PFSK-1 (cell line): ENCODE measurements around the gene GLI1.

Experiments used
- POLR2AphosphoS5 ChIP-seq: IDR thresholded peaks from 2 replicates; pipeline ENCODE4 v1.6.1; 2012; ENCODE audit warnings: low read depth, mild to moderate bottlenecking, control low read depth, low read length, moderate library complexity
- TAF1 ChIP-seq: IDR thresholded peaks from 2 replicates; pipeline ENCODE4 v1.6.1; 2012; ENCODE audit warnings: low read length, control low read depth, borderline replicate concordance; ENCODE audit not compliant: insufficient read depth
- TF ChIP-seq, protein P1 (sequence below), 2 experiments: IDR thresholded peaks; 2 replicates each; pipeline versions ENCODE4 v1.6.1 to v1.8.0; 2011 to 2012; ENCODE audit warnings: low read depth in 2 of 2, low read length in 2 of 2, control low read depth in 1 of 2, inconsistent platforms in 1 of 2, mild to moderate bottlenecking in 1 of 2, moderate library complexity in 1 of 2; ENCODE audit not compliant: insufficient read depth in 1 of 2

GRCh38 chr12:57470970-57471656 is 11.5 kb downstream of the GLI1 start:
- TF ChIP-seq POLR2AphosphoS5: no peak
- no peak for TF ChIP-seq TAF1
- TF ChIP-seq, protein P1, sequence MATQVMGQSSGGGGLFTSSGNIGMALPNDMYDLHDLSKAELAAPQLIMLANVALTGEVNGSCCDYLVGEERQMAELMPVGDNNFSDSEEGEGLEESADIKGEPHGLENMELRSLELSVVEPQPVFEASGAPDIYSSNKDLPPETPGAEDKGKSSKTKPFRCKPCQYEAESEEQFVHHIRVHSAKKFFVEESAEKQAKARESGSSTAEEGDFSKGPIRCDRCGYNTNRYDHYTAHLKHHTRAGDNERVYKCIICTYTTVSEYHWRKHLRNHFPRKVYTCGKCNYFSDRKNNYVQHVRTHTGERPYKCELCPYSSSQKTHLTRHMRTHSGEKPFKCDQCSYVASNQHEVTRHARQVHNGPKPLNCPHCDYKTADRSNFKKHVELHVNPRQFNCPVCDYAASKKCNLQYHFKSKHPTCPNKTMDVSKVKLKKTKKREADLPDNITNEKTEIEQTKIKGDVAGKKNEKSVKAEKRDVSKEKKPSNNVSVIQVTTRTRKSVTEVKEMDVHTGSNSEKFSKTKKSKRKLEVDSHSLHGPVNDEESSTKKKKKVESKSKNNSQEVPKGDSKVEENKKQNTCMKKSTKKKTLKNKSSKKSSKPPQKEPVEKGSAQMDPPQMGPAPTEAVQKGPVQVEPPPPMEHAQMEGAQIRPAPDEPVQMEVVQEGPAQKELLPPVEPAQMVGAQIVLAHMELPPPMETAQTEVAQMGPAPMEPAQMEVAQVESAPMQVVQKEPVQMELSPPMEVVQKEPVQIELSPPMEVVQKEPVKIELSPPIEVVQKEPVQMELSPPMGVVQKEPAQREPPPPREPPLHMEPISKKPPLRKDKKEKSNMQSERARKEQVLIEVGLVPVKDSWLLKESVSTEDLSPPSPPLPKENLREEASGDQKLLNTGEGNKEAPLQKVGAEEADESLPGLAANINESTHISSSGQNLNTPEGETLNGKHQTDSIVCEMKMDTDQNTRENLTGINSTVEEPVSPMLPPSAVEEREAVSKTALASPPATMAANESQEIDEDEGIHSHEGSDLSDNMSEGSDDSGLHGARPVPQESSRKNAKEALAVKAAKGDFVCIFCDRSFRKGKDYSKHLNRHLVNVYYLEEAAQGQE (IDR thresholded peaks at IDR 0.05; ENCODE audit: insufficient read depth in 1 of 2, low read depth in 2 of 2, low read length in 2 of 2): no peak
